H1 (cell line): ENCODE results near the gene LIX1L. TPM values are rescaled to one million over a fixed set of nuclear protein-coding genes. Genes with fewer than 3 reads are reported as not detected.

Experiments
- PHF8 ChIP-seq: fragments of 200-600 bp; sonication (generic); conservative IDR thresholded peaks from 2 replicates; pipeline ENCODE4 v1.7.1; 2012; ENCODE audit warnings: low read depth, mild to moderate bottlenecking, inconsistent platforms, low read length, moderate library complexity
- RFX5 ChIP-seq: IDR thresholded peaks from 2 replicates; pipeline ENCODE4 v1.6.1; 2011; ENCODE audit warnings: low read depth, low read length, improper control_type of control experiment, borderline replicate concordance
- SIN3A ChIP-seq, 2 experiments: IDR thresholded peaks in 1 of 2; conservative IDR thresholded peaks in 1 of 2; 2 replicates each; pipeline ENCODE4 v1.6.1; 2011 to 2012; ENCODE audit warnings: low read length in 2 of 2, improper control_type of control experiment in 1 of 2, low read depth in 1 of 2, mild to moderate bottlenecking in 1 of 2
- SRF ChIP-seq: IDR thresholded peaks from 2 replicates; pipeline ENCODE4 v1.6.1; 2011; ENCODE audit warnings: mild to moderate bottlenecking, low read depth, low read length, moderate library complexity
- polyA plus RNA-seq, 7 experiments: library from polyadenylated mRNA; depleted of rRNA in 3 of 7; stranded (reverse) in 5 of 7; unstranded in 2 of 7; fragments of >200 nt in 5 of 7; fragments of 200-250 nt in 2 of 7; gene quantifications; 1 replicate in 5 of 7; 2 replicates in 1 of 7; 4 replicates in 1 of 7; pipeline versions ENCODE4 v1.2.1 to v1.2.3, GENCODE V29; 2011 to 2013; ENCODE audit warnings: missing spikeins in 2 of 7, mixed read lengths in 2 of 7
- total RNA-seq: library from RNA; stranded (reverse); fragmentation: NEBNext Ultra II Directional; extraction: Animal tissue kit (Norgen Biotek cat#: 25700); gene quantifications from 2 replicates; pipeline ENCODE4 v1.2.1, GENCODE V29; 2021
- TF ChIP-seq, protein P1 (sequence below): IDR thresholded peaks from 2 replicates; pipeline ENCODE4 v1.6.1; 2011; ENCODE audit warnings: low read depth, mild to moderate bottlenecking, low read length; ENCODE audit not compliant: insufficient read depth
- TF ChIP-seq, protein P2 (sequence below): fragments of 300-600 bp; sonication (generic); IDR thresholded peaks from 2 replicates; pipeline ENCODE4 v1.7.1; 2012; ENCODE audit warnings: low read length, moderate library complexity, mild to moderate bottlenecking, inconsistent platforms; ENCODE audit not compliant: insufficient replicate concordance
- TF ChIP-seq, protein P3 (sequence below), 3 experiments: IDR thresholded peaks; 1 replicate in 2 of 3; 2 replicates in 1 of 3; pipeline versions ENCODE4 v1.5.1 to v1.6.1; 2011; ENCODE audit warnings: low read length in 3 of 3, mild to moderate bottlenecking in 3 of 3, inconsistent platforms in 2 of 3, low read depth in 1 of 3, moderate library complexity in 1 of 3; ENCODE audit not compliant: insufficient read depth in 1 of 3; ENCODE audit errors: control extremely low read depth in 1 of 3

The LIX1L gene
- total and polyA plus RNA-seq, 2 of the 8 experiments (the other 6 are each of a cell fraction or from before 2014, with no cell fraction given): 2.9 to 3.7 TPM

DNA sequence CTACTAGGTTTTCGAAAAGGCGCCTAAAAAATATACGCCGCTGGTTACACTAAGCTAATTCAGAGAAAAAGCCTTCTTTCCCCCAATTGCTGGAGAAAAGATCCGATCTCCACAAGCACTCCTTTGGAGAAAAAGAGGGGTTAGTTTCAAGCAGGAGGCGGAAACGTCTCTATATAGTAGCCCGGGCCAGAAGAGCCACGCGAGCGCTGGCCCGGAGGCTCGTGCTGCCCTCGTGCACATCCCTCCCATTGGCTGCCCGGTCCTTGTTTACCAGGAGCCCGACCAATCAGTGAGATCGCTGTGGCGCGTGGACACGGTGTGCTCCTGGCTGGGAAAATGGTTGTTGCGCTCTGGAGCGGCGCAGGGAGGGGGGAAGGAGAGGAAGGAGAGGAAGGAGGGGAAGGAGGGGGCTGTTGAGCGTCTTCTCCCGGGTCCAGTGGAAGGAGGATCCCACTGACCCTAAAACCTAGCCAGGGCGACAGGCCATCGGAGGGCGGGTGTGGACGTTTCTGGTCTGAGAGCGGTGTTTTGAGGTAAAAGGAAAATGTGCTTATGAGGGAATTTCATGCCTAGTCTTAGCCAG is 38.7 kb upstream of the LIX1L start, which contains the start of gene TXNIP (continued):
- TF ChIP-seq PHF8 (peak; percentile 58), SRF (no peak), RFX5 (no peak), SIN3A (conservative IDR thresholded peaks at IDR 0.05 in 1 of 2, IDR thresholded peaks at IDR 0.05 in 1 of 2; ENCODE audit: low read depth in 1 of 2, low read length in 2 of 2) (peak in 1 of 2 experiments; percentile 73; a peak in 1 of 4 replicates)
- TF ChIP-seq, protein P1, sequence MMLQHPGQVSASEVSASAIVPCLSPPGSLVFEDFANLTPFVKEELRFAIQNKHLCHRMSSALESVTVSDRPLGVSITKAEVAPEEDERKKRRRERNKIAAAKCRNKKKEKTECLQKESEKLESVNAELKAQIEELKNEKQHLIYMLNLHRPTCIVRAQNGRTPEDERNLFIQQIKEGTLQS: no peak
- TF ChIP-seq, protein P2, sequence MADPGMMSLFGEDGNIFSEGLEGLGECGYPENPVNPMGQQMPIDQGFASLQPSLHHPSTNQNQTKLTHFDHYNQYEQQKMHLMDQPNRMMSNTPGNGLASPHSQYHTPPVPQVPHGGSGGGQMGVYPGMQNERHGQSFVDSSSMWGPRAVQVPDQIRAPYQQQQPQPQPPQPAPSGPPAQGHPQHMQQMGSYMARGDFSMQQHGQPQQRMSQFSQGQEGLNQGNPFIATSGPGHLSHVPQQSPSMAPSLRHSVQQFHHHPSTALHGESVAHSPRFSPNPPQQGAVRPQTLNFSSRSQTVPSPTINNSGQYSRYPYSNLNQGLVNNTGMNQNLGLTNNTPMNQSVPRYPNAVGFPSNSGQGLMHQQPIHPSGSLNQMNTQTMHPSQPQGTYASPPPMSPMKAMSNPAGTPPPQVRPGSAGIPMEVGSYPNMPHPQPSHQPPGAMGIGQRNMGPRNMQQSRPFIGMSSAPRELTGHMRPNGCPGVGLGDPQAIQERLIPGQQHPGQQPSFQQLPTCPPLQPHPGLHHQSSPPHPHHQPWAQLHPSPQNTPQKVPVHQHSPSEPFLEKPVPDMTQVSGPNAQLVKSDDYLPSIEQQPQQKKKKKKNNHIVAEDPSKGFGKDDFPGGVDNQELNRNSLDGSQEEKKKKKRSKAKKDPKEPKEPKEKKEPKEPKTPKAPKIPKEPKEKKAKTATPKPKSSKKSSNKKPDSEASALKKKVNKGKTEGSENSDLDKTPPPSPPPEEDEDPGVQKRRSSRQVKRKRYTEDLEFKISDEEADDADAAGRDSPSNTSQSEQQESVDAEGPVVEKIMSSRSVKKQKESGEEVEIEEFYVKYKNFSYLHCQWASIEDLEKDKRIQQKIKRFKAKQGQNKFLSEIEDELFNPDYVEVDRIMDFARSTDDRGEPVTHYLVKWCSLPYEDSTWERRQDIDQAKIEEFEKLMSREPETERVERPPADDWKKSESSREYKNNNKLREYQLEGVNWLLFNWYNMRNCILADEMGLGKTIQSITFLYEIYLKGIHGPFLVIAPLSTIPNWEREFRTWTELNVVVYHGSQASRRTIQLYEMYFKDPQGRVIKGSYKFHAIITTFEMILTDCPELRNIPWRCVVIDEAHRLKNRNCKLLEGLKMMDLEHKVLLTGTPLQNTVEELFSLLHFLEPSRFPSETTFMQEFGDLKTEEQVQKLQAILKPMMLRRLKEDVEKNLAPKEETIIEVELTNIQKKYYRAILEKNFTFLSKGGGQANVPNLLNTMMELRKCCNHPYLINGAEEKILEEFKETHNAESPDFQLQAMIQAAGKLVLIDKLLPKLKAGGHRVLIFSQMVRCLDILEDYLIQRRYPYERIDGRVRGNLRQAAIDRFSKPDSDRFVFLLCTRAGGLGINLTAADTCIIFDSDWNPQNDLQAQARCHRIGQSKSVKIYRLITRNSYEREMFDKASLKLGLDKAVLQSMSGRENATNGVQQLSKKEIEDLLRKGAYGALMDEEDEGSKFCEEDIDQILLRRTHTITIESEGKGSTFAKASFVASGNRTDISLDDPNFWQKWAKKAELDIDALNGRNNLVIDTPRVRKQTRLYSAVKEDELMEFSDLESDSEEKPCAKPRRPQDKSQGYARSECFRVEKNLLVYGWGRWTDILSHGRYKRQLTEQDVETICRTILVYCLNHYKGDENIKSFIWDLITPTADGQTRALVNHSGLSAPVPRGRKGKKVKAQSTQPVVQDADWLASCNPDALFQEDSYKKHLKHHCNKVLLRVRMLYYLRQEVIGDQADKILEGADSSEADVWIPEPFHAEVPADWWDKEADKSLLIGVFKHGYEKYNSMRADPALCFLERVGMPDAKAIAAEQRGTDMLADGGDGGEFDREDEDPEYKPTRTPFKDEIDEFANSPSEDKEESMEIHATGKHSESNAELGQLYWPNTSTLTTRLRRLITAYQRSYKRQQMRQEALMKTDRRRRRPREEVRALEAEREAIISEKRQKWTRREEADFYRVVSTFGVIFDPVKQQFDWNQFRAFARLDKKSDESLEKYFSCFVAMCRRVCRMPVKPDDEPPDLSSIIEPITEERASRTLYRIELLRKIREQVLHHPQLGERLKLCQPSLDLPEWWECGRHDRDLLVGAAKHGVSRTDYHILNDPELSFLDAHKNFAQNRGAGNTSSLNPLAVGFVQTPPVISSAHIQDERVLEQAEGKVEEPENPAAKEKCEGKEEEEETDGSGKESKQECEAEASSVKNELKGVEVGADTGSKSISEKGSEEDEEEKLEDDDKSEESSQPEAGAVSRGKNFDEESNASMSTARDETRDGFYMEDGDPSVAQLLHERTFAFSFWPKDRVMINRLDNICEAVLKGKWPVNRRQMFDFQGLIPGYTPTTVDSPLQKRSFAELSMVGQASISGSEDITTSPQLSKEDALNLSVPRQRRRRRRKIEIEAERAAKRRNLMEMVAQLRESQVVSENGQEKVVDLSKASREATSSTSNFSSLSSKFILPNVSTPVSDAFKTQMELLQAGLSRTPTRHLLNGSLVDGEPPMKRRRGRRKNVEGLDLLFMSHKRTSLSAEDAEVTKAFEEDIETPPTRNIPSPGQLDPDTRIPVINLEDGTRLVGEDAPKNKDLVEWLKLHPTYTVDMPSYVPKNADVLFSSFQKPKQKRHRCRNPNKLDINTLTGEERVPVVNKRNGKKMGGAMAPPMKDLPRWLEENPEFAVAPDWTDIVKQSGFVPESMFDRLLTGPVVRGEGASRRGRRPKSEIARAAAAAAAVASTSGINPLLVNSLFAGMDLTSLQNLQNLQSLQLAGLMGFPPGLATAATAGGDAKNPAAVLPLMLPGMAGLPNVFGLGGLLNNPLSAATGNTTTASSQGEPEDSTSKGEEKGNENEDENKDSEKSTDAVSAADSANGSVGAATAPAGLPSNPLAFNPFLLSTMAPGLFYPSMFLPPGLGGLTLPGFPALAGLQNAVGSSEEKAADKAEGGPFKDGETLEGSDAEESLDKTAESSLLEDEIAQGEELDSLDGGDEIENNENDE: peak; percentile 38
- TF ChIP-seq, protein P3, sequence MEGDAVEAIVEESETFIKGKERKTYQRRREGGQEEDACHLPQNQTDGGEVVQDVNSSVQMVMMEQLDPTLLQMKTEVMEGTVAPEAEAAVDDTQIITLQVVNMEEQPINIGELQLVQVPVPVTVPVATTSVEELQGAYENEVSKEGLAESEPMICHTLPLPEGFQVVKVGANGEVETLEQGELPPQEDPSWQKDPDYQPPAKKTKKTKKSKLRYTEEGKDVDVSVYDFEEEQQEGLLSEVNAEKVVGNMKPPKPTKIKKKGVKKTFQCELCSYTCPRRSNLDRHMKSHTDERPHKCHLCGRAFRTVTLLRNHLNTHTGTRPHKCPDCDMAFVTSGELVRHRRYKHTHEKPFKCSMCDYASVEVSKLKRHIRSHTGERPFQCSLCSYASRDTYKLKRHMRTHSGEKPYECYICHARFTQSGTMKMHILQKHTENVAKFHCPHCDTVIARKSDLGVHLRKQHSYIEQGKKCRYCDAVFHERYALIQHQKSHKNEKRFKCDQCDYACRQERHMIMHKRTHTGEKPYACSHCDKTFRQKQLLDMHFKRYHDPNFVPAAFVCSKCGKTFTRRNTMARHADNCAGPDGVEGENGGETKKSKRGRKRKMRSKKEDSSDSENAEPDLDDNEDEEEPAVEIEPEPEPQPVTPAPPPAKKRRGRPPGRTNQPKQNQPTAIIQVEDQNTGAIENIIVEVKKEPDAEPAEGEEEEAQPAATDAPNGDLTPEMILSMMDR (IDR thresholded peaks at IDR 0.05; ENCODE audit: control extremely low read depth in 1 of 3, insufficient read depth in 1 of 3, low read depth in 1 of 3, low read length in 3 of 3): no peak
